OCI-LY7 (cell line): ENCODE data around the gene STK11IP.

Experiments
- EZH2phosphoT487 ChIP-seq: fragments of 200-600 bp; sonication (generic); IDR thresholded peaks from 2 replicates; pipeline ENCODE4 v1.6.1; 2018; ENCODE audit warnings: low read depth, borderline replicate concordance, mild to moderate bottlenecking, mixed run types, antibody characterized with exemption, low read length, moderate library complexity, mixed read lengths
- TF ChIP-seq, protein P1 (sequence below): fragments of 200-600 bp; sonication (generic); conservative IDR thresholded peaks from 2 replicates; pipeline ENCODE4 v1.5.1; 2014; ENCODE audit warnings: mild to moderate bottlenecking, antibody characterized with exemption, low read length, moderate library complexity, mixed read lengths

GRCh38 chr2:219618733-219619122, 21.1 kb downstream of the STK11IP start:
- TF ChIP-seq, protein P1, sequence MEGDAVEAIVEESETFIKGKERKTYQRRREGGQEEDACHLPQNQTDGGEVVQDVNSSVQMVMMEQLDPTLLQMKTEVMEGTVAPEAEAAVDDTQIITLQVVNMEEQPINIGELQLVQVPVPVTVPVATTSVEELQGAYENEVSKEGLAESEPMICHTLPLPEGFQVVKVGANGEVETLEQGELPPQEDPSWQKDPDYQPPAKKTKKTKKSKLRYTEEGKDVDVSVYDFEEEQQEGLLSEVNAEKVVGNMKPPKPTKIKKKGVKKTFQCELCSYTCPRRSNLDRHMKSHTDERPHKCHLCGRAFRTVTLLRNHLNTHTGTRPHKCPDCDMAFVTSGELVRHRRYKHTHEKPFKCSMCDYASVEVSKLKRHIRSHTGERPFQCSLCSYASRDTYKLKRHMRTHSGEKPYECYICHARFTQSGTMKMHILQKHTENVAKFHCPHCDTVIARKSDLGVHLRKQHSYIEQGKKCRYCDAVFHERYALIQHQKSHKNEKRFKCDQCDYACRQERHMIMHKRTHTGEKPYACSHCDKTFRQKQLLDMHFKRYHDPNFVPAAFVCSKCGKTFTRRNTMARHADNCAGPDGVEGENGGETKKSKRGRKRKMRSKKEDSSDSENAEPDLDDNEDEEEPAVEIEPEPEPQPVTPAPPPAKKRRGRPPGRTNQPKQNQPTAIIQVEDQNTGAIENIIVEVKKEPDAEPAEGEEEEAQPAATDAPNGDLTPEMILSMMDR = no peak
- TF ChIP-seq EZH2phosphoT487 = no peak
